ENCODE measurements around the gene CCDC9B.

The CCDC9B gene

GRCh38 chr15:40349163-40349562 is 8.4 kb upstream of the CCDC9B start:
- Histone ChIP-seq H3K27ac (replicated peaks) (no peak overlapping the region), H3K27me3 (ENCODE audit: insufficient read depth, poor library complexity, severe bottlenecking) (no peaks in the 10 kb centered on the region), H3K4me3 (replicated peaks; ENCODE audit: insufficient read depth, low read length) (no peak overlapping the region)
- no peak for DNase-seq (ENCODE audit: low read depth in 1 of 2, low spot score in 1 of 2)
- no peak for TF ChIP-seq GABPA (IDR thresholded peaks at IDR 0.05; ENCODE audit: low read depth)
- TF ChIP-seq SPI1 (IDR thresholded peaks at IDR 0.05; ENCODE audit: borderline replicate concordance, low read depth): no peak
- TF ChIP-seq CTCF (IDR thresholded peaks at IDR 0.05; ENCODE audit: insufficient read depth, low read length): no peak
- no peak for TF ChIP-seq POLR2AphosphoS5 (IDR thresholded peaks at IDR 0.05; ENCODE audit: low read depth)
- no peak for TF ChIP-seq REST (IDR thresholded peaks at IDR 0.05; ENCODE audit: insufficient replicate concordance, low read depth)

- no peak for DNase-seq (ENCODE audit: low read depth in 1 of 2, low spot score in 1 of 2)
- no peak overlapping the region for H3K27ac ChIP-seq (replicated peaks)
- TF ChIP-seq POLR2AphosphoS5 (IDR thresholded peaks at IDR 0.05; ENCODE audit: low read depth) (no peak), REST (IDR thresholded peaks at IDR 0.05; ENCODE audit: insufficient replicate concordance, low read depth) (no peak), GABPA (IDR thresholded peaks at IDR 0.05; ENCODE audit: low read depth) (no peak), SPI1 (IDR thresholded peaks at IDR 0.05; ENCODE audit: borderline replicate concordance, low read depth) (0 out of 2 replicates have a peak, but pooled peaks have one; percentile 1), CTCF (IDR thresholded peaks at IDR 0.05; ENCODE audit: insufficient read depth, low read length) (no peak)
- H3K27me3 ChIP-seq (ENCODE audit: insufficient read depth, poor library complexity, severe bottlenecking): no peaks in the 10 kb centered on the region
- H3K4me3 ChIP-seq (replicated peaks; ENCODE audit: insufficient read depth, low read length): no peak overlapping the region
Observed at GRCh38 chr15:40348474-40348870, 7.7 kb upstream of the CCDC9B start.

- Histone ChIP-seq H3K27me3 (ENCODE audit: insufficient read depth, poor library complexity, severe bottlenecking) (no peaks in the 10 kb centered on the region), H3K27ac (replicated peaks) (no peak overlapping the region), H3K4me3 (replicated peaks; ENCODE audit: insufficient read depth, low read length) (no peak overlapping the region)
- no peak for TF ChIP-seq SPI1 (IDR thresholded peaks at IDR 0.05; ENCODE audit: borderline replicate concordance, low read depth)
- no peak for TF ChIP-seq GABPA (IDR thresholded peaks at IDR 0.05; ENCODE audit: low read depth)
- no peak for TF ChIP-seq POLR2AphosphoS5 (IDR thresholded peaks at IDR 0.05; ENCODE audit: low read depth)
- no peak for TF ChIP-seq REST (IDR thresholded peaks at IDR 0.05; ENCODE audit: insufficient replicate concordance, low read depth)
- TF ChIP-seq CTCF (IDR thresholded peaks at IDR 0.05; ENCODE audit: insufficient read depth, low read length): no peak
- DNase-seq (ENCODE audit: low read depth in 1 of 2, low spot score in 1 of 2): no peak
Observed at GRCh38 chr15:40347559-40348473, 7.1 kb upstream of the CCDC9B start.

Data from HL-60 (cell line).